GM21529 (cell line): ENCODE data around the gene RPL13.
A peak's percentile ranks its signal among the peaks of the same experiment; 100 is the strongest.

Experiments used
- ATAC-seq: cut with Tn5 transposase; IDR thresholded peaks from one replicate; pipeline ENCODE4 v1.9.1; 2021; ENCODE audit not compliant: unreplicated experiment

RPL13 gene

DNA sequence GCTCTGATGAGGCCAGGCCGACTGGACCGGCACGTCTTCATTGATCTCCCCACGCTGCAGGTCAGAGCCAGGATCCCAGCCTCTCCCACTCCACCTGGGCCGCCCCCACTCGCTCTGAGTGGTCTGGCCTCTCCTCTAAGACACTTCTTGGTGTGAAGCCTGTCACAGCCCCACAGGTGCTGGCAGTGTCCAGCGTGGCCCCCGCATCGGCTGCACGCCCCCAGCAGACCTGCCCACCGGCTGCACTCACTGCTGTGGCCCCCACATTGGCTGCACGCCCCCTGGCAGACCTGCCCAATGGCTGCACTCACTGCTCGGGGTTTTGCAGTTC is 15.8 kb upstream of the RPL13 start:
- ATAC-seq, result no peak

- no peak for ATAC-seq
Measured at GRCh38 chr16:89545044-89545830, 15.2 kb upstream of the RPL13 start.

- ATAC-seq, result no peak
Measured at GRCh38 chr16:89545831-89546574, 14.5 kb upstream of the RPL13 start.

DNA sequence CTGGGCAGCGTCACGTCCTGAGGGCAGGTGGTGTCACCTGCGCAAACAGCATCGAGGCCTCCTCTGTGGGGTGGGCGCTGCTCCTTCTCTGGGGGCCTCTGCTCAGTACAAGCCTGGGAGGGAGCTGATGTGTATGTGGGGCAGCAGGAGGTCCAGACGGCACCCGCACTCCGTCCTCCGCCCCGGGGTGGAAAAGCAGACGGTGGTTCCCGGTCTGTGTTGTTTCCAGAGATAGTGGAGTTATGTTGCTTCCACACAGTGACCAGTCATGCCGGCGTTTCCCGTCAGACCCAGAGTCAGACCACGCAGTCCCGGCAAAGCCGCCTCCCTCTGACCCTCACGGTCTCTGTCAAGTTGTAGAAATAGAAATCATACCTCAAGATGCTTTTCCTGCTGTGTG is 13.7 kb upstream of the RPL13 start:
- ATAC-seq, result no peak

DNA sequence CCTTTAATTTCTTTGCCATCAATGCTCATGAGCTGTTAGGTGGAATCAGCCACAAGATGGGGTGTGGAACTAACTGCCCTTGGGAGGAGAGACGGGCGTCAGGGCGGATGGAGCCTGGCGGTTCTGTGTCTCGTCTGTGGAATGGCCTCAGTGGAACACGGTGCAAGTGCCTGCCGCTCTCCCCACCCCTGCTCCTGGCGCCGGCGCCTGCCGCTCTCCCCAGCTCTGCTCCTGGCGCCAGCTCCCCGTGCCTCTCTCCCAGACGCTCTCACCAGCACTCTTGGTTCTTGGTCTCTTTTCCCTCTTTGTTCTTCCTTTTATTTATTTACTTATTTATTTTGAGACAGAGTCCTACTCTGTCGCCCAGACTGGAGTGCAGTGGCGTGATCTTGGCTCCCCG is 13.2 kb upstream of the RPL13 start:
- ATAC-seq, result no peak

- no peak for ATAC-seq
Measured at GRCh38 chr16:89547860-89548259, 12.6 kb upstream of the RPL13 start.

DNA sequence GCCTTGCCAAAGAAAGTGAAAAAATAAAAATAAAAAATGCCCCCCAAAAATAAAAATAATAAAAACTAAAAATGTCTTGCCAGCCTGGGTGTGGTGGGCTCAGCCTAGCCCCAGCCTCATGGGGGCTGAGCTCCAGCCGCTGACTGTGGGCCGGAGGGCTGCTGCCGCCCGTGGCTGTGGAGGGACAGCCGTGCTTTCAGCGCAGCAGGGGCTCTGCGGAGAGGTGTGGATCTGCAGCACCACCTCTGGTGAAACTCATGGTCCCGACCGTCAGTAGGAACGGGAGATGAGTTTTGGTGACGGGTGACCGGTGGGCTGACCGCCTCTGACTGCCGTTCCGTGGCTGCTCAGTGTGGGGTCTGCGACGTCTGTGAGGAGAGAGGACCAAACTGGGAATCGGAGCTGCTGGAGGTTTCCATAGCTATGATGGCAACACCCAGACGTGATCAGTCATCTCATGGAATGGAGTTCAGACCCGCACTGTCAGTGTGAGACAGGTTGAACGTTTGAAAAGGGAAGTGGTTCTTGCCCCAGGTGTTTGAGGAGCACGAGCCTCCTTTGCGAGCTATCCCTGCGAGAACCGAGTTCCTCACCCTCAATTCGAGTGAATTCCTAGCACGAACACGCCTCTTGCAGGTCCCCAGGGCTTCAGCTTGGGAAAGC is 12.0 kb upstream of the RPL13 start:
- no peak for ATAC-seq

GRCh38 chr16:89549007-89549700 is 11.3 kb upstream of the RPL13 start:
- ATAC-seq, result no peak

DNA sequence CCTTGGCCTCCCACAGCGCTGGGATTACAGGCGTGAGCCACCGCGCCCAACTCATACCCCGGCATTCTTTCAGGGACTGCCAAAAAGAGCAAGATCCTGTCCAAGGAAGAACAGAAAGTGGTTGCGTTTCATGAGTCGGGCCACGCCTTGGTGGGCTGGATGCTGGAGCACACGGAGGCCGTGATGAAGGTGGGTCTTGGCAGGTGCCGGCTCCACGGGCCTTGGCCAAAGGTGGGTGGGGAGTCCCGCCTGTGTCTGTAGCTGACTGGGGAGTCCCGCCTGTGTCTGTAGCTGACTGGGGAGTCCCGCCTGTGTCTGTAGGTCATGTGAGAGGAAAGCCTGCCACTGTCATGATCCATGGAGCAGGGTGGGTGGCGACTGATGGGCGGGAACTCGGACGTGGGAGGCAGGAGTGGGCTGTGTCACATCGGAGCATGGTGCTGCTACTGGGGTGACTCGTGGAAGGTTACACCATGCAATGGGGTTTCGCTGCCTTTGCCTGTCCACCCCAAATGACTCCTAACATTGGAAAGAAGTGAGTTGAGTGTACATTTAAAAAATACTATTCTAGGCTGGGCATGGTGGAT is 10.0 kb upstream of the RPL13 start:
- ATAC-seq, result no peak

DNA sequence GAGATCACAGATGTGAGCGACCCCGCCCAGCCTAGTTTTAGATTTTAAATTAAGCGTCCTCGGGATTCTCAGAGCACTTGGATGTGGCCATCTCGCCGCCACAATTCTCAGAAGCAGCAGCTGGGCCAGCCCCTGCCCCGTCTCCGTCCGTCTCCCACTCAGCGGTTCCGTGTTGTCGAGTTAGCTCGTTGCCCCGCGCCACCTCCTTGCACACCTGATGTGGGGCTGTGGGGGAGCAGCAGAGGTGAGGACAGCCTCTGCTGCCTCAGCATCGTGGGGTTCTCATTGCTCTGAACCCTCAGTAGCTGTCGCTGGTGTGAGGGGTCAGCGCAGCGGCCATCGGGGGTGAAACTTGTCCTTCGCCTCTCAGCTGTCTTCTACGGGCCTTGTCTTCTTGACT is 8.2 kb upstream of the RPL13 start:
- ATAC-seq, result no peak

GRCh38 chr16:89552913-89553312 is 7.6 kb upstream of the RPL13 start:
- no peak for ATAC-seq

GRCh38 chr16:89553733-89554132 is 6.7 kb upstream of the RPL13 start:
- ATAC-seq, result no peak

GRCh38 chr16:89554343-89554742 is 6.1 kb upstream of the RPL13 start:
- ATAC-seq, result no peak

DNA sequence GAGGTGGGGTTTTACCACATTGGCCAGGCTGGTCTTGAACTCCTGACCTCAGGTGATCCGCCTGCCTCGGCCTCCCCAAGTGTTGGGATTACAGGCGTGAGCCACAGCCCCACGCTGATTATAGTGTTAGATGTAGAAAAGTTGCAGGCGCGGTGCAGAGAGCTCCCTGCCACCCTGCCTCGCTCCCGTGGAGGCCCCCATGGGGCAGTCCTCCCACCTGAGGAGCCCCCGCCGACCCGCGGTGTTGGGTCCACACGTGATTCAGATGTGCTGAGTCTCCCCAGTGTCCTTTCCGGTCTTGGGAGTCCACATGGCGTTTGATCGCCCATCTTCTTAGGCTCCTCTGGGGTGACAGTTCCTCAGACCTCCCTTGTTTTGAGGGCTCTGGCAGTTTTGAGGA is 5.2 kb upstream of the RPL13 start:
- ATAC-seq, result no peak

DNA sequence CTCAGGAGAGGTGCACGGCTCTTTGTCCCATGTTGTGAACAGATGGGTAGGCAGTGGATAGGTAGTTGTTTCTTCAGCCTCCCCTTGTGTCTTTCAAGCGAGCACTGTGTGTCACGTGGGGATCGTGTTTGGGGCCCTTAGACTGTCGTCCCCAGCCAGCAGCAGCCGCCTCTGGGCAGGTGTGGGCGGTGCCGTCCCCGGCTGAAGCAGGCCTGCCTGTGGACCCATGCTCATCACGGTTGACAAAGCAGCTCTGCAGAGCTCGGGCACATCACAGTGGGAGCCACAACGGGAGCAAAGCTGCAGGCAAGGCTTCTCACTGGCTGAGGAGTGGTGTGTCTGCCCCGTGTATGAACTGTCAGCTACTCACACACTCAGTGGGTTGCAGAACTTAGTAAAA is 4.7 kb upstream of the RPL13 start:
- ATAC-seq, result no peak

- ATAC-seq, result peak; percentile 30
Measured at GRCh38 chr16:89556750-89557689, 3.5 kb upstream of the RPL13 start.

DNA sequence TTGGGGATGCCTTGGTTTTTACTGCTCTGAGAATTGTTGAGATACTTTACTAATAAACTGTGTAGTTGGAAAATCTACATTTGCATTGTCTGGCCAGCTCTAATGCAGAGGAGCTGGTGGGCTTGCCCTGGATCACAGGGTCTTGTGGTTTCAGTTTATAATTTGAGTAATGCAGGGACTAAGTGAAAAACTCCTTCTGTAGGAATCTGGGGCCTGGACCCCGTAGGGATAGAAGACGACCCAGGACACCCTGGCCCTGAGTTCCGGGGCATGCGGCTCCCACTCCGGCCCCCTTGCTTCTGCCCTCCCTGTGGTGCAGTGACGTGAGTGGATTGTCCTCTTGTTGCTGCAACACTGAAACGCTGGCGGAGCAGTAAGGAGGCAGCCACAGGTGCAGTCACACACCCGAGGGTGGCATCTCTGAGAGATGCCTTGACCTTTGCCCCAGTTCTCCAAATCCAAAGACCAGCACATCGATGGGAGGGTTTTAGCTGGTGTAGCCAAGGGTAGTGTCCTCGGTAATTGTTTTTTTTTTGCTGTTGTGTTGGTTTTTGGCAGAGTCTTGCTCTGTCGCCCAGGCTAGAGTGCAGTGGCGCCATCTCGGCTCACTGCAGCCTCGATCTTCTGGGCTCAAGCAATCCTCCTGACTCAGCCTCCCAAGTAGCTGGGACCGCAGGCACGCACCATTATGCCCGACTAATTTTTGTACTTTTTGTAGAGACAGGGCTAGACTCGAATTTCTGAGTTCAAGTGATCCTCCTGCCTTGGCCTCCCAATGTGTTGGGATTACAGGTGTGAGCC is 2.6 kb upstream of the RPL13 start:
- ATAC-seq, result no peak

DNA sequence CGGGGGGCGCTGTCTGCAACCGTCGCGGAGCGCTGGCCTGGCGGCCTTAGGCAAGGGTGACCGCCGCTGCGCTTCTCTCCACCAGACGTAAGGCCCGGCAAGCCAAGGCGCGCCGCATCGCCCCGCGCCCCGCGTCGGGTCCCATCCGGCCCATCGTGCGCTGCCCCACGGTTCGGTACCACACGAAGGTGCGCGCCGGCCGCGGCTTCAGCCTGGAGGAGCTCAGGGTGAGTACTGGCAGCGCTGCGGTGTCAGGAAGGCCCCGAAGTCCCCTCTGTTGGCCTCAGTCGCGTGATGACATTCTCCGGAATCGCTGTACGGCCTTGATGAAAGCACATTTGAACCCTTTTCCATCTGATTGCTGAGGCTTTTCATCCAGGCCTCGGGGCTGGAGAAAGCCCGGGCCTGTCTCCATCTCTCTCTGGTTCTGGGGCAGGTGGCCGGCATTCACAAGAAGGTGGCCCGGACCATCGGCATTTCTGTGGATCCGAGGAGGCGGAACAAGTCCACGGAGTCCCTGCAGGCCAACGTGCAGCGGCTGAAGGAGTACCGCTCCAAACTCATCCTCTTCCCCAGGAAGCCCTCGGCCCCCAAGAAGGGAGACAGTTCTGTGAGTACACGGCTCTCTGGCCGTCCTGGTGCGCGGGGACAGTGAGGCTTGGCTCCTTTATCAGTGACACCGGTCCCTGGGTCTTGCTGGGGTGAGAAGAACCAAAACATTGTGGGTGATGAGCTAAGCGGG is 831 bp downstream of the RPL13 start:
- no peak for ATAC-seq
